GM18498 (cell line): ENCODE results near the gene PHF13.

Experiments used
- ATAC-seq: cut with Tn5 transposase; IDR thresholded peaks from one replicate; pipeline ENCODE4 v1.9.1; 2021; ENCODE audit warnings: mild to moderate bottlenecking, moderate library complexity; ENCODE audit not compliant: unreplicated experiment

The PHF13 gene

DNA sequence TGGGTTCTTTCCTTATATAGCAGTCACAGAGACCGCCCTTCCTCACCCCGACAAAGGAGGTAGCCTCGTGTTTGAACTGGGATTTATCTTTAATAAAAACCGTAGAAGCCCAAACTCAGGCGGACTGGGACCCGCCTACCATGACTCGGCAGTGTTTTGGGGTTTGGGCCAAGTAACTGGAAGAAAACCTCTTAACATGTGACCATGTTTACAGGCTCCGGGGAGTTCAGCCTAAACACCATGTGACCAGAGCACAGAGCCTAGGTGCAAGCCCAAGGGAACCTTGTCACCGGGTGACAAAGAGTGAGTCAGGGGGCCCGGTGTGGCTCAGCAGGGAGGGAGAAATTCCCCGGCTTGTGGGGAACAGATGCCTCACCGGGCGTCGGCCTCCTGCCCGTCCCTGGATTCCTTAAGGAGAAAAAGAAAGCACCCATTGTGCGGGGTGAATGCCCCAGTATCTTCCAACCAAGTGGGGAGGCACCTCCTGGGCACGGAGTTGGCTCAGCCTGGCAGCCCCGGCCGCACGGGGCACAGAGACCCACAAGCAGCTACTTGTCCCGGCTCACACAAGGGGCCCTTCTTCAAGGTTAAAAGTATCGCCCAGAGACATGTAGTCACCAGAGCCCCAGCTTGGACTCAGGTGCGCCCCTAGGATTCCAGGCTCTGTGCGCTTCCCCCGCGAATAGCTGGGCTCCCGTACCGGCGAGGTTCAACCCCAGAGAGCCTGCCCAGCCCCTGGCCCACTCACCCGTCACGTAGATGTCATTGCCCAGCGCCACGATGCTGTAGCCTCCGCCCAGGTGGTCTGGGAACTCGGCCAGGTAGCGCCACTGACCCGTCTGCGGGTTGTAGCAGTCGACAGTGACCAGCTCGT lies 12.2 kb upstream of the PHF13 start:
- peak; percentile 39 for ATAC-seq

DNA sequence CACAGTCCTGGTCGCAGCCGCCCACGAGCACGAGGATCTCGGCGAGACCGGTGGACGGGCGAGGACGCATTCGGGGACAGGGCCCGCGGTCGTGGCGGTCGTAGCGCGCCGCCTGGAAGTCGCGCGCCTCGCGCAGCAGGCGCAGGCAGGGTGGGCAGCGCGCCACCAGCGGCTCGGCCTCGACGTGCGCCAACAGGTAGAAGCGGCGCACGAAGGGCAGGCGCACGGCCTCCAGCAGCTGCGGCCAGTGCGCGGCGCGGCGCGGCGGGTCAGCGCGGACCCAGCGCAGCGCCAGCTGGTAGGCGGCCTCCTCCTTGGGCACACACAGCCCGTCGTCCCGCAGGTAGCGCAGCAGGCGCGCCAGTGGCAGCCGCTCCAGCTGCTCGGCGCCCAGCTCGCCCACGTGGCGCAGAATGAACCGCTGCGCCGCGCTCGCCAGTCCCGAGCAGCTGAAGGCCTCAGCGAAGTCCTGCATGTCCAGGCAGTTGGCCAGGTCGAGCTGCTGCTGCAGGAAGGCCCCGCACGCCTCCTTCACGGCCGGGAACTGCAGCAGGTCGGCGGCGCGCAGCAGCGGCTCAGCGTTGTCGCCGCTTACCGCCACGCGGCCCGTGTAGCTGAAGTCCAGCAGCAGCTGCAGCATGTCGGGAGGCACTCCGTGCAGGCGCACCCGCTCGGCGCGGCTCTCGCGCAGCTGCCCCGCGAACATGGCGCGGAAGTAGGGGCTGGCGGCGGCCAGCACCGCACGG lies 11.4 kb upstream of the PHF13 start:
- ATAC-seq: peak; percentile 13

DNA sequence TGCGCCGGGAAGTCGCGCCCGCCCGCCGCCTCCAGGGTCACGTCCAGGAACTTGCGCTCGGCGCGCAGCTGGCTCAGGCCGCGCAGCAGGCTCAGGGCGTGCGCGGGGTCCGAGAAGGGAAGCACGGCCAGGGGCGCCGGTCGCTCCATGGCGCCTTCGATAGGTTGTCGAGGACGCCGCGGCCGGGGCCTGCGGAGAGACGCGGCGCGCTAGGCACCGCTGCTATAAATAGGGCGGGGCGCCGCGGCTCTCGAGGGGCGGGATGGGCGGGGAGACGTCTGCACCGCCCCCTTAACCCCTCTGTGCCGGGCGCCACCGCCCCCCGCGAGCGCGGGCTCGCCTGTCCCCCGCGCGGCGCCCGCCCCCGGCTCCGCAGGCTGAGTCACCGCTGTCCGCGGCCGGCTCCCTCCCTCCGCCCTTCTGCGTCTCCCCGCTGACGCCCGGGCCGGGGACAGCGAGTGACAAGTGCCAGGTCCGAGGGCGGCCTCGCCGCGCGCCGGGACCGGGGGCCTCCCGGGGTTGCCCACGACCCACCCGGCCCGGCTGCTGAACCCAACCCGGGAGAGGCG lies 10.8 kb upstream of the PHF13 start, which contains the start of gene KLHL21:
Gene KLHL21 (minus strand): TSS at position 201 of the 569 bp plus-strand sequence. CDS start 52 bp downstream, at position 149.
- peak; percentile 57 for ATAC-seq

DNA sequence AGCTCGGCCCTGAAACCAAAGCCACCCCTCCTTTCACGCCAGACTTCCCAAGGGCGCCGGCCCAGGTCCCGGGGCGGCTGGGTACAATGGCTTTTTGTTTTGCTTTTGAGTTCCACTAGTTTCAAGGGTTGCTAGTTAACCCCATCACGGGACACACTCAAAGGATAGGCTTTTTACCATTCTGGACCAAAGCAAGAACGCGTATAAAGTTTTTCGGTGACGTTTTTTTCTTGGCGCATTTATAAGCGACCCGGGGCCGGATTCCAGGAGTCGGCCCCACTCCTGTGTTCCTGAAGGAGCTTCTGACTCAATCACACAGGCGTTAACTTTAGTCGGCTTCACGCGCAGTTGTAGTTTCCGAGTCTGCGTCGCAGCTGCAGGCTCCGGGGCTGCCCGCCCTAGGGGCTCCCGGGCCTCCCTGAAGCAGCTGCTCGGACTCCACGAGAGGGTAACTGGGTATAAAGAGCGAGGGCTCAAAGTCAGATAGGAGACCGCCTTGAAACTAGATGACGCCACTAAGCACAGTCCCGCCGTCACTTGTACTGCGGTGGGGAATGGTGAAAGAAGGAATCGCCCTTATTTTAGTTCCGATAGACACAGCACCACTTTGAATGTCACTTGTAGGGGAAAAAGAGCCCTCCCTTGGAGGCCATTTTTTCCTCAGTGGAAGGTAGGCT lies 10.2 kb upstream of the PHF13 start:
- ATAC-seq: peak; percentile 30

DNA sequence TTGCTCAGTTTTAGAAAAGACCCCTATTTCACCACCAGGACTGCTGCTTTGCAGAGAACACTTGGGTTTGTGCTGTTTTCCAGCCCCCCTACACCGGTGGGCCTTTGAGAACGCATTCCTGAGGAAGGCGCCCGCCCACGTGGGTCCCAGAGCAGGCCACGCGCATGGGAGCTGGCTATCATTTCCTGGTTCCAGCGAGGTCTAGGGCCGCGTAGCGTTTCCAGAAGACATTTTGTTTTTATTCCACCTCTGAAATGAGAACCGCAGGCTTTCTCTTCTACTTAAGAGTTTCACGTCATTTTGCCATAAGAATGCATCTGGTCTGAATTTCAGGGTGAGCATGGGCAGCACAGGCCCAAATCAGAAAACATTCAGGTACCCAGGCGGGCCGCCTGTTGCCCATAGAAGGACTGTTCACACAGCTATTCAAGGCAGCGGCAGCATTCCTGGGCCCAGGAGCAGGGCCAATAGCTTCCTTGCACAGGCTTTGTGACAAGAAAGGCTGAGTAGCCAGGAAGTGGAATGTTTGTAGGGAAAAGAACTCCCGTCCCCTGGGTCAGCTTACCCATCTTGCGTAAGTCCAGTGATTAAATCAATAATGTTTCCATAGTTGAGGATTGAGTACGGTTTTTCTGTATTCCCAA lies 9.5 kb upstream of the PHF13 start:
- no peak for ATAC-seq

DNA sequence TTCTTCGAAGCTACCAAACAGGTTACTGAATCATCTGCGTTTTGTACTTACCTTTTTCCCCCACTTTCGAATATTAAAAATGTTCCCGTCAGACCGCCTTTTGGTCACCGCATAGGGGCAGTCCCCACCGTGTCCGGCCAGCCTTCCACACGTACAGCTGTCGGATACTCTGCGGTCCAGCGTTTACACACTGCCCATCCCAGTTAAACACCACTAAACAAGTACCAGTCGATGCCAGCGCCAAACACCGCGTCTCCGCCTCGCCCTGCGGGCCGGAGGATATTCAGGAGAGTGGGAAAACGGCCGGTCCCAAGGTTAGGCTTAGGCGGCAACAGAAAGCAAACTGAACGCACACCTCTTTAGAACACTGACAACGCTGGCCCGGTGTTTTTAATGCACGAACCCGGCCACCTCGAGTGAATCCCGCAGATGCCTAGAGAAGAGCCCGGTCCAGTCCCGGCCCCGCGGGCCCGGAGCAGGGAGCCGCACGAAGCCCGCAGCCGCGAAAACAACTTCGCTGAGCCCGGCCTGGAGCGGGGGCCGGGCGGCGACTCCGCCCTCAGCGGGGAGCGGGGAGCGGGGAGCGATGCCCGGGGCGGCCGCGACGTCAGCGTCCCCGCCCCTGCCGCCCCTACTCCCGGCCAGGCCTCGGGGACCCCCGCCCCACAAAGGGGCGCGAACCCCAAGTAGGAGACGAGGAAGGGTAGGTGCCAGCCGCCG lies 730 bp upstream of the PHF13 start:
- ATAC-seq: no peak

DNA sequence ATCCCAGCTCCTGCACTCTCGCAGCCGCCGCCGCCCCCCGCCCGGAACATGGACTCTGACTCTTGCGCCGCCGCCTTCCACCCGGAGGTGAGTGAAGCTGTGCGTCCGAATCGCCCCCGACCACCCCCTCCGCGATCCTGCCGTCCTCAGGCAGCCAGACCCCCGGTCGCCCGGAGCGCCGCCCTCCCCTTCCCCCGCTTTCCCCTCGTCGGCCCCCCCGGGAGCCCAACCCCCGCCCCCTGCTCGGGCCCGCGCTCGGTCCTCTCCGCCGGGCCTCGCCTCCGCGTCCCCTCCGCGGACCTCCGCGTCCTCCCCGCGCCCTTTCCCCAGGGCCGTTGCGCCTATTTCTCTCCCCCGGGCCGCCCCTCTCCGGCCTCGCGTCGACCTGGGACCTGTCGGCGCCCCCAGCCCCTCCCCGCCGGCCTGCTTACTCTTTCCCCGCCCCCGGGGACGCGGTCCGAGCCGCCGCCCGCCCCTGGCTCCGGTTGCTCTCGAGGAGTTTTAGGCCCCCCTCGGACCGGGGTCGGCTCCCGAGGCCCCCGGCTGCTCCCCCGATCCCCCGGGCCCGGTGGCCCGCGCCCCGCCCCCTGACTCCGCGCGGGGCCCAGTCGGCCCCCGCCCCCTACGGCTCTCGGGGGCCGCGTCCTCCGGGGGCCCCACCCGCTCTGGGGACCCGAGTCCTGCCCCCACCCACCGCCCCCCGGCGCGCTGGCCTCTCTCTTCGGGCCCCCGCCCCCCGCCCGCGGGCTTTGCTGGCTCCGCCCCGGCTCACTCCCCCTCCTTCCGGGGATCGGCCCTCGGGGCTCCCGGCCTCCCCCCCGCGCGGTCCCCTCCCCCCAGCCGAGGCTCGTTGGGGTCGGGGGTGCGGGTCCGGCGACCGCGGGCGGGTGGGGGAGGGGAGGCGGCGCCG lies 743 bp downstream of the PHF13 start:
- no peak for ATAC-seq

DNA sequence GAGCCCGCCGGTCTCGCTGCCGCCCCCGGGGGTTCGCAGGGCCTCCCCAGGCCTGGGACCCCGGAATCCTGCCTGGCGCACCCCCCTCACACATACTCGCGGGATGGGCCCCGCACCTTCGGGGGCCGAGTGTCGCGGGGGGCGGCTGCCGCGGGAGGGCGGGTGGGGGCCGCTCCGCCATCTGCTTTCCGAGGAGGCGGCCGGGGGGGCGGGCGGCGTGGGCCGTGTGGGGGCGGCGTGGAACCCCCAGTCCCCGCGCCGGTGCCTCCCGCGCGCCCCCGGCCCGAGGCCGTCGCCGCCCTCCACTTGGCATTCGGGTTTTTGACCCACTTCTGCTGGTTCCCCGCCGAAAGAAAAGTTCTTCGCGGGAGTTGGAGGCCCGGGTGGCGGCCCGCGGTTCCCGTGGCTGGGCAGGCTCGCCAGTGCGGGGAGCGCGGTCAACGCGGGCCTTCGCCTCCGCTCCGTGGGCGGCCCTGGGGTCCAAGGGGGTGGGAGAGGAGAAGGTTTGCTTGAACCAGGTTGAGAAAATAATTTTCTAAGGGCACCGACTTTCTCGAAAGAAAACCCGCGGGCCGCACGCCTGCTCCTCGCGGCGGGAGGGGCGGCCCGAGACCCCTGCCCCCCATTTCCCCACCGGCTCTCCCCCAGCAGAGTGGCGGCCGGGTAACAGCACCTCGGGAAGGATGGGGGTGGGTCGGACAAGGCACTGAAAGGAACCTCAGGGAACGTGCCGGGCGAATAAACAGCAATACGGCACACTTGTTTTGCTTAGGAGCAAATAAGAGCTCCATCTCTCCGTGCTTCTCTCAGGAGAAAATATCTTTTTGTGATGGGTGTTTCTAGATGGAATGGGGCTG lies 1.6 kb downstream of the PHF13 start:
- no peak for ATAC-seq

DNA sequence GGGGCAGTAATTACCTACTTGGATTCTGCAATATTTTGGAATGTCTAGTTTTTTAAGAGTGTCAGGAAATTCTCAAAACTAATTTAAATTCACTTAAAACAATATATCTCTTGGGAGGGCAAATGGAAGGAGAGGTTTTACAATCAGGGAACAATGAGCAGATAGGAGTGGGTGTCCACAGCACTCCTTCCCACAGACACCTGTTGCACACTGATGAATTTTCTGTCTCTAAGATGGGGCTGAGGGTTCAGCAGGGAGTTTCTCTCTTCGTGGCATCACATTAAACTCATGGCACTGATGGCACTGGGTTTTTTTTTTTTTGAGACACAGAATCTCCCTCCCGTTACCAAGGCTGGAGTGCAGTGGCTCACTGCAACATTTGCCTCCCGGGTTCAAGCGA lies 5.5 kb downstream of the PHF13 start:
- no peak for ATAC-seq

DNA sequence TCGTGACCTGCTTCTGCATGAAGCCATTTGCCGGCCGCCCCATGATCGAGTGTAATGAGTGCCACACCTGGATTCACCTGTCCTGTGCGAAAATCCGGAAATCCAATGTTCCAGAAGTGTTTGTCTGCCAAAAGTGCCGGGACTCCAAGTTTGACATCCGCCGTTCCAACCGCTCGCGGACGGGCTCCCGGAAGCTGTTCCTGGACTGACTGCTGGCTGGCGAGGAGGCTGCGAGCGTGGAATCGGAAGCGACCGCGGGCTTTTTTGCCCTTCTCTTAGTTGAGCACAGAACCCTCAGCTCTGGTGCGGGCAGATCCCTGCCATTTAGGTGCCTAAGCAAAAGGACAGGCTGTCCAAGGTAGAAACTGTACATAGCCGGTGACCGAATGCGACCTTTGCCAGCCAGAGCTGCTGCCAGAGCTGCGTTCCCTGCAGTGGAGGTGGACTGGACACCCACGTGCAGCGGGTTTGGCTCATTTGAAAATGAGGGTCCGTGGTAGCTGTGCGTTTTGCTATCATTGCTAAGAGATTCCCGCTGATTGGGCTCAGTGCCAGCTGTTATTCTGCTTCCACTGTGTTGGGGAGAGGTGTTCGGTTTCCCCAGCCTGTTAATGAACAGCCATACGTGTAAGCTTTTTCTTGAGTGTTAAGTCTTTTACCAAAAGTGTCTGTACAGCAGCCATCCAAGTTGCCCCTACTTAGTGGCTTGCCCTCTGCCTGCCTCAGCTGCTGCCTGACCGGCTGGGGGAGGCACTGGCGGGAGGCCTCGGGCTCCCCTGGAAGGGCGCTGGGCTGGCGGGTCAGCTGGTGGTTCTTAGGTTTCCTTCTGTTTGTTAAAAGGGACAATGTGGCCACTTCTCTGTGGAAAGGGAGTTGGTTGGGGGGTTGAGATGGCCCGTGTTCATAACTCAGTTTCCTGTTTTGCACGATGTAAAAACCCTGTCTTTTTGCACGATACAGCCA lies 8.2 kb downstream of the PHF13 start:
- ATAC-seq: no peak

DNA sequence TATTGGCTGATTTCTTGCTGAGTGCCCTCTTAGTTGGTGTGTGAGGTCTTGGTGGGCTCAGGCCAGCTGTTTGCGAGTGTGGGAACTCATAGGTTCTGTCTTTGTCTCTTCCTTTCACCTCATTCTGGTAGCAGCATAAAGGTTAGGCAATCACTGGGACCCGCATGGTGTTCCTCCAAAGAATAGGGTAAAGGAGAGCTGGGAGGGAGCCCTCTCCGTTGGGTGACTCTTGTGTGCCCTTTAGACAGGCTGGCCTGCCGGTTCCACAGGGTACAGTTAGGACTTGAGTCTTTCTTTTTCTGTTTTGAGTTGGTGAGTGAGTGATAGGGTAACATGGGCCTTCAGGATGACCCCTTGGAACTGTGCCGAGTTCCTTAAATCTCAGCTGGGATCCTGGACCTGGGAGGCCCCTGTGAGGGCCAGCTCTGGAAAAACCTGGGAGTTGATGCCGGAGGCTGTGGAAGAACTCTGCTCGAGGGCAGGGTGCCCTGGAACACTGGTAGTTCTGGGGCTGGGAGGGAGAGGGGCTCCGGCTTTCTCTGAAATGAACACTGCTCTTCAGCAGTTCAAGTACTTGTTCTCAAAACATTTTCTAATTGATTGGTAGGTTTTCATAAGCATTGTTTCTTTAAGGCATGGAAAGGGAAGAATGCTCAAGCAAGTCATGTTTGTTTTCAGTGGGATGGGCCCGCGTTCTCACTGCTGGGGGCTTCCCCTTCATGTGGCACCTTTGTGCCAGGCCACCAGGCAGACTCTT lies 9.0 kb downstream of the PHF13 start:
- ATAC-seq: no peak

DNA sequence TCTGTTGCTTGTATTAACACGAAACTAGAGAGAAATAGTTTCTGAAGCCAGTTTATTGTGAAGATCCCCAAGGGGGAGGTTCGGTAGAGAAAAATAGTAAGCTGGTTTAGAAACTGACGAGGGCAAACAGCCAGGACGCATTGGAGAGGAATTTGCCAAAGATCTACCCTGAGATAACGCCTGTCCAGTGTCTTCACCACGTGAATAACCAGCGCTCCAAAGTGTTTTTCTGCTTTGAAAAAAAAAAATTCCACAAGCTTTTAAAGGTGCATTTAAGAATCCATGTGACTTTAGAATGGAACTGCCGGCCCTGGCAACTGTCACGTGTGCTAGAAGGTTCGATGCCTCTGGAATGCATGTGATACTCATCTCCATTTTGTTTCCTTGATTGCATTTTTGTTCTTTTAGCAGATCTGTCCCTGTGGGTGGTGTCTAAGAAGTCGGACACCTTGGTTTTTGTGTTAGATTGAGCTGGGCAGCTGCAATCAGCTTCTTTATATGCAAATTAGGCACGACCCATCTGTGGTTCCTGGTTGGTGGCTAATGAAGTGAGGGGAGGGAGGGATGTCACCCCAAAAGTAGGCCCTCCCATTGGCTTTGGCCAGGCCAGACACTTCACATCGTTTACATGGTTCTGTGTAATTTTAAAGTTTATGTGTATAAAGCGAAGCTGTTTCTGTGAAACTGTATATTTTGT lies 9.9 kb downstream of the PHF13 start:
- ATAC-seq: no peak

DNA sequence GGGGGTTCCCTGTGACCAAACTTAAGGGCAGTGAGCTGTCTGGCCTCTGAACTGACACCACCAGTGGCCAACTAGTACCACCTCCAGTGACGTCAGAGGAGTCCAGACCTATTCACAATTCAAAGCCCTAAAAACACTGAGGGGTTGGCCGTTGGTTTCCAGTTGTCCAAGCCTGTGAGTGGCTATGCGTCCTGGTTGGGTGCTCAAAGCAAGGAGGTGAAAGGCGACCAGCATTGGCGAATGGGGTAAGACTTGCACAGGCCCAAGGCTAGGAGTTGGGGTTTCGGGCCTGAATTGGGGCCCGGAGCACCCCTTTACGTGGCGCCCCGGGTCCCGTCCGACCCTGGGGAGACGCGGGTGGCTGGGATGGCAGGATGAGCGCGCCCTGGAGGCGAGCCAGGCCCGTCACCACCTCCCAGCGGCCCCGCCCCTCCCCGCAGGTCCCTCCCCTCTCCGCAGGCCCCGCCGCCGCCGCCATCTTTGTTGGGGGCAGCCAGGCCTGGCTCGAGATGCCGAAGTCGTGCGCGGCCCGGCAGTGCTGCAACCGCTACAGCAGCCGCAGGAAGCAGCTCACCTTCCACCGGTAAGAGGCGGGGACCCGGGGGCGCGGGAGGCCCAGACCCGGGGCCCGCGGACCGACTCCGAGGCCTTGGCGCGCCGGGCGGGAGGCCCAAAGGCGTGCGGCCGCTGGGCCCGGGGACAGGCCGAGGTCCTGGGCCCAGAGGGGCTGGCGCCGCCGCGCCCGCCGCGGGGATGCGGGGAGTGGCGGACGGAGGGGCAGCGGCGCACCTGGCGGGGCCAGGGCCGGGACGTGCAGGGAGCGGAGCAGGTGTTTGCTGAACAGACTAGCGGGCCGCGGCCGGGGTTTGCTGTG lies 11.4 kb downstream of the PHF13 start, which contains the start of gene THAP3:
Gene THAP3 (plus strand): TSS at position 159 of the 874 bp plus-strand sequence. CDS start 351 bp downstream, at position 510.
- peak; percentile 83 for ATAC-seq

DNA sequence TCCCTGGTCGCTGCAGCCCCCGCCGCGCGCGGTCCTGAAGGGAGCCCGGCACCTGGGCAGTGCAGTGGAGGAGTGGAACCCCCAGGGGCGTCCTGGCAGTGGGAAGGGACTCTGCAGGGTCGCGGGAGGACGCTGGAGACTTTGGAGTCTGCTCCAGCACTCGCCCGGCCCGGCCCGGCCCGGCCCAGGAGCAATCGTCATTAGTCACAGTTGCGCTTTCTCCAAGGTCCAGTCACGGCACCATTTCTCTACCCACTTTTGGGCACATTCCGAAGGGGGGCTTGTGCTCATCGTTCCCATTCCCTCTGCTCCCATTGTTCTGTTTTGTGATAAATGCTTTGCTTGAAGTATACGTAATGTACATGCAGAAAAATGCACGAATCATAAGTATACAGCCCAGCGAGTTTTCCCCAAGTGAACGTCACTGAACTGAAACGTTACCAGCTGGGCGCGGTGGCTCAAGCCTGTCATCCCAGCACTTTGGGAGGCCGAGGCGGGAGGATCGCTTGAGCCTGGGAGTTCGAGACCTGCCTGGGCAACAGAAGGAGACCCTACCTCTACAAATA lies 12.1 kb downstream of the PHF13 start:
- peak; percentile 10 for ATAC-seq
